Sigmoid colon (tissue), 4 donors: ENCODE measurements around the gene CSNK2A1.

ENCODE experiments used
- CTCF ChIP-seq, 4 experiments: fragments of 450-650 bp in 3 of 4; fragments of 200-600 bp in 1 of 4; IDR thresholded peaks; one replicate each; pipeline ENCODE4 v1.5.1; 2016 to 2019; ENCODE audit warnings: antibody characterized with exemption in 4 of 4, mild to moderate bottlenecking in 3 of 4, moderate library complexity in 2 of 4
- POLR2A ChIP-seq, 2 donors: fragments of 450-650 bp; IDR thresholded peaks; one replicate each; pipeline ENCODE4 v1.6.1; 2016; ENCODE audit warnings: antibody characterized with exemption in 2 of 2, mild to moderate bottlenecking in 2 of 2, moderate library complexity in 2 of 2
- POLR2AphosphoS5 ChIP-seq, 4 donors: sonication (generic); formaldehyde crosslinking; IDR thresholded peaks; one replicate each; pipeline ENCODE4 v1.6.1; 2017; ENCODE audit warnings: antibody characterized with exemption in 4 of 4

GRCh38 chr20:550611-551010, 7.0 kb upstream of the CSNK2A1 start:
- no peak for TF ChIP-seq POLR2AphosphoS5 (IDR thresholded peaks at IDR 0.05)
- no peak for TF ChIP-seq CTCF (IDR thresholded peaks at IDR 0.05)
- TF ChIP-seq POLR2A (IDR thresholded peaks at IDR 0.05): no peak
